K562 treated with DMSO at 1 percent for 4 hours (cell line): ENCODE results near the gene SPATA1. TPM values are rescaled to one million over a fixed set of nuclear protein-coding genes. Genes with fewer than 3 reads are reported as not detected.

Experiments used
- total RNA-seq: library from RNA; unstranded; fragments of 300-600 nt; gene quantifications from 2 replicates; pipeline ENCODE4 v1.2.3, GENCODE V29; 2022; ENCODE audit not compliant: insufficient read depth

Gene SPATA1
- not detected in 2 replicates for total RNA-seq

GRCh38 chr1:84506002-84506728 is at the start of gene SPATA1, which contains the start of gene GNG5:
Gene SPATA1 (plus strand): TSS chr1:84506386. CDS start chr1:84516360, 9,974 bp downstream.
Gene GNG5 (minus strand): TSS chr1:84506581. CDS start chr1:84506091, 490 bp downstream.

GRCh38 chr1:84478876-84479868 is 27.0 kb upstream of the SPATA1 start, which contains the start of gene RPF1:
Gene RPF1 (plus strand): TSS chr1:84479266. CDS start chr1:84479282, 16 bp downstream.

GRCh38 chr1:84573967-84574842 is 68.0 kb downstream of the SPATA1 start, which contains the start of gene CTBS:
Gene CTBS (minus strand): TSS chr1:84574440. CDS start chr1:84574415, 25 bp downstream.

Other genes starting within 250 kb of the SPATA1 start
- 0.50 TPM in 1 of 2 replicates, not detected in the other for gene SAMD13, start 204.7 kb upstream of the SPATA1 start, total RNA-seq
- gene DNASE2B, start 107.9 kb upstream of the SPATA1 start, total RNA-seq, result not detected in 2 replicates
- 43.9 and 46.7 TPM in 2 replicates for gene RPF1, start 27.1 kb upstream of the SPATA1 start, total RNA-seq
- gene GNG5, start 195 bp downstream of the SPATA1 start, total RNA-seq, result 202 and 226 TPM in 2 replicates
- 8.8 and 9.4 TPM in 2 replicates for gene CTBS, start 68.1 kb downstream of the SPATA1 start, total RNA-seq
- 17.6 and 29.1 TPM in 2 replicates for gene SSX2IP, start 184.1 kb downstream of the SPATA1 start, total RNA-seq